OCI-LY1 (cell line): ENCODE data around the gene DAAM1.

Experiments
- H2AFZ ChIP-seq: fragments of 200-600 bp; sonication (generic), shearing (Covaris generic); 2 replicates; pipeline ENCODE4 v1.6.0; 2014; ENCODE audit warnings: antibody characterized with exemption, mild to moderate bottlenecking, low read length
- H3F3A ChIP-seq: fragments of 200-600 bp; sonication (generic), shearing (Covaris generic); 2 replicates; pipeline ENCODE4 v1.6.0; 2014; ENCODE audit warnings: mild to moderate bottlenecking, antibody characterized with exemption, low read length, moderate library complexity; ENCODE audit not compliant: insufficient read depth
- H3K27ac ChIP-seq: fragments of 200-600 bp; sonication (generic); 2 replicates; pipeline ENCODE4 v1.5.1; 2014; ENCODE audit warnings: low read length, mixed run types, mild to moderate bottlenecking, low read depth; ENCODE audit not compliant: poor library complexity, severe bottlenecking
- H3K27me3 ChIP-seq: fragments of 200-600 bp; sonication (generic); 2 replicates; pipeline ENCODE4 v1.6.0; 2014; ENCODE audit warnings: antibody characterized with exemption, mild to moderate bottlenecking, low read length, moderate library complexity; ENCODE audit not compliant: insufficient read depth
- H3K36me3 ChIP-seq: fragments of 200-600 bp; sonication (generic); 2 replicates; pipeline ENCODE4 v1.6.1; 2014; ENCODE audit warnings: mild to moderate bottlenecking, antibody characterized with exemption, low read length, moderate library complexity, mixed read lengths; ENCODE audit not compliant: insufficient read depth
- H3K4me1 ChIP-seq: fragments of 200-600 bp; sonication (generic); 2 replicates; pipeline ENCODE4 v1.5.1; 2014; ENCODE audit warnings: mild to moderate bottlenecking, low read length, moderate library complexity; ENCODE audit not compliant: insufficient read depth, severe bottlenecking
- H3K4me2 ChIP-seq: fragments of 200-600 bp; sonication (generic), shearing (Covaris generic); 2 replicates; pipeline ENCODE4 v1.6.1; 2014; ENCODE audit warnings: low read length
- H3K4me3 ChIP-seq: fragments of 200-600 bp; sonication (generic); 2 replicates; pipeline ENCODE4 v1.5.1; 2014; ENCODE audit warnings: low read length, low read depth, mild to moderate bottlenecking, mixed read lengths; ENCODE audit not compliant: poor library complexity, severe bottlenecking
- H3K79me2 ChIP-seq: fragments of 200-600 bp; shearing (Covaris generic); 2 replicates; pipeline ENCODE4 v1.6.1; 2016; ENCODE audit warnings: mixed run types, low read length, mixed read lengths; ENCODE audit not compliant: insufficient read depth
- H3K9ac ChIP-seq: fragments of 200-600 bp; sonication (generic), shearing (Covaris generic); 2 replicates; pipeline ENCODE4 v1.6.1; 2014; ENCODE audit warnings: mild to moderate bottlenecking, low read length, mixed read lengths
- H3K9me2 ChIP-seq: fragments of 200-600 bp; sonication (generic), shearing (Covaris generic); 2 replicates; pipeline ENCODE4 v1.6.1; 2014; ENCODE audit warnings: low read depth, mild to moderate bottlenecking, low read length, mixed read lengths
- H3K9me3 ChIP-seq: fragments of 200-600 bp; shearing (Covaris generic); 2 replicates; pipeline ENCODE4 v1.6.1; 2014; ENCODE audit warnings: low read length, mixed read lengths
- H4K20me1 ChIP-seq: fragments of 200-600 bp; sonication (generic), shearing (Covaris generic); 2 replicates; pipeline ENCODE4 v1.6.0; 2016; ENCODE audit warnings: mild to moderate bottlenecking, low read length; ENCODE audit not compliant: insufficient read depth
- EZH2 ChIP-seq: fragments of 200-600 bp; sonication (generic), shearing (Covaris generic); IDR thresholded peaks from 2 replicates; pipeline ENCODE4 v1.8.0; 2017; ENCODE audit warnings: borderline replicate concordance, mixed run types, mild to moderate bottlenecking, antibody characterized with exemption, low read length, moderate library complexity, mixed read lengths
- TF ChIP-seq, protein P1 (sequence below): fragments of 200-600 bp; sonication (generic), shearing (Covaris generic); IDR thresholded peaks from 2 replicates; pipeline ENCODE4 v1.5.1; 2017; ENCODE audit warnings: mild to moderate bottlenecking, antibody characterized with exemption, low read length, moderate library complexity, mixed read lengths

DAAM1 gene

DNA sequence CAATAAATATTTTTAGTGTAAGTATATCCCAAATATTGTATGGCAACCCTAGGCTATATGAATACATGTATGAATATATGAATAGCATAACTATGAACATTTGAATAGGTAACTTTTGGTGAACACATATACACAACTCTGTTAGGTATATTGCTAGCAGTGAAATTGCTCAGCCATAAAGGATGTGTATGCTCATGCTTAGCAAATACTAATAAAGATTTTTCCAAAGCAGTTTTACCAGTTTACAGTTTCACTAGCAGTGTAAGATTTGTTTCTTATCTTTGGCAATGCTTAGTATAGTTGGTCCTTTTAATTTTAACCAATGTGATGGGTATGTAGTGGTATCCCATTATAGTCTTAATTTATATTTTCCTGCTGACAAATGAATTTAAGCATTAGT, 5.3 kb upstream of the DAAM1 start:
- H4K20me1 ChIP-seq: no peaks in the 10 kb centered on the region
- H3K27me3 ChIP-seq: no peaks in the 10 kb centered on the region
- no peak overlapping the region for H2AFZ ChIP-seq
- no peak overlapping the region for H3K27ac ChIP-seq
- no peaks in the 10 kb centered on the region for H3F3A ChIP-seq
- no peak overlapping the region for H3K9ac ChIP-seq
- H3K4me2 ChIP-seq: no peak overlapping the region
- H3K79me2 ChIP-seq: no peaks in the 10 kb centered on the region
- H3K4me3 ChIP-seq: no peak overlapping the region
- TF ChIP-seq, protein P1, sequence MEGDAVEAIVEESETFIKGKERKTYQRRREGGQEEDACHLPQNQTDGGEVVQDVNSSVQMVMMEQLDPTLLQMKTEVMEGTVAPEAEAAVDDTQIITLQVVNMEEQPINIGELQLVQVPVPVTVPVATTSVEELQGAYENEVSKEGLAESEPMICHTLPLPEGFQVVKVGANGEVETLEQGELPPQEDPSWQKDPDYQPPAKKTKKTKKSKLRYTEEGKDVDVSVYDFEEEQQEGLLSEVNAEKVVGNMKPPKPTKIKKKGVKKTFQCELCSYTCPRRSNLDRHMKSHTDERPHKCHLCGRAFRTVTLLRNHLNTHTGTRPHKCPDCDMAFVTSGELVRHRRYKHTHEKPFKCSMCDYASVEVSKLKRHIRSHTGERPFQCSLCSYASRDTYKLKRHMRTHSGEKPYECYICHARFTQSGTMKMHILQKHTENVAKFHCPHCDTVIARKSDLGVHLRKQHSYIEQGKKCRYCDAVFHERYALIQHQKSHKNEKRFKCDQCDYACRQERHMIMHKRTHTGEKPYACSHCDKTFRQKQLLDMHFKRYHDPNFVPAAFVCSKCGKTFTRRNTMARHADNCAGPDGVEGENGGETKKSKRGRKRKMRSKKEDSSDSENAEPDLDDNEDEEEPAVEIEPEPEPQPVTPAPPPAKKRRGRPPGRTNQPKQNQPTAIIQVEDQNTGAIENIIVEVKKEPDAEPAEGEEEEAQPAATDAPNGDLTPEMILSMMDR: no peak
- no peak for TF ChIP-seq EZH2
- no peaks in the 10 kb centered on the region for H3K9me2 ChIP-seq
- no peaks in the 10 kb centered on the region for H3K36me3 ChIP-seq
- no peaks in the 10 kb centered on the region for H3K9me3 ChIP-seq
- H3K4me1 ChIP-seq: peaks cover 34% of the 10 kb centered on the region

DNA sequence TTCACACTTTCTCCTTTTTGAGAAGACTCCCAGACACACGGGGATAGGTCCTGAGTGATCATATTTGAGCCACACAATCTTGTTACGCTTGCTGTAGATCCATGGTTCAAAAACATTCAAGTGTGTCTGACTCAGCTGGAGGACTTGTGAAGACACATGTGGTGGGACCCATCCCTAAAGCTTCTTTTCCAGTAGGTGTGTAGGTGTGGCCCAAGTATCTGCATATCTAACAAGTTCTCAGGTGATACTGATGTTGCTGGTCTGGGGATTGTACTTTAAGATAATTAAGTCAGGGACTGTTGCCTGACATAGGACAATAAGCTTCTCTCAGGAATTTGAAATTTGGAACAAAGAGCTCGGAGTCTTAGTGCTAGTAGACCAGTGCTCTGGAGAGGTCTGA, 4.1 kb upstream of the DAAM1 start:
- Histone ChIP-seq H3K9ac (no peak overlapping the region), H3F3A (no peaks in the 10 kb centered on the region), H3K27me3 (no peaks in the 10 kb centered on the region), H3K79me2 (no peaks in the 10 kb centered on the region; the same call in 1 of the 2 replicates), H3K9me2 (no peaks in the 10 kb centered on the region), H3K27ac (no peak overlapping the region), H3K9me3 (no peaks in the 10 kb centered on the region), H3K4me1 (peaks cover 34% of the 10 kb centered on the region), H4K20me1 (no peaks in the 10 kb centered on the region), H3K4me2 (no peak overlapping the region), H3K36me3 (no peaks in the 10 kb centered on the region), H2AFZ (no peak overlapping the region), H3K4me3 (no peak overlapping the region)
- TF ChIP-seq EZH2: no peak
- TF ChIP-seq, protein P1: no peak

DNA sequence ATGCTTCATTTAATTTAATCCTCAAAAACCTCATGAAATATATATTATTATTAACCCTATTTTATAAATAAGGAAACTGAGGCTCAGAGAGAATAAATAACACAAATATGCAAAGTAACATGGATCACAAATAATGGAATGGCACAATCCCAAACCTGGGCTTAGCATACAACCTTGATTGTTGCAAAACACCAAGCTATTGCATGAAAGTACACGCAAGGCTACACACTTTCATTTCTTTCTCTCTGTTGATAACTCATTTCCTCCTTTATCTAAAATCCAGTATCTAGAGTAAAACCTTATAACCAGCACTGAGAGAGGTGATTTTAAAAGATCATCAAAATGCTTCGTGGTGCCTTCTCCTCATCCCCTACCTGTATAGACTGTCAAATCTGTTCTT, 2.8 kb upstream of the DAAM1 start:
- H2AFZ ChIP-seq: peak overlapping the region; percentile 30; the same call in 1 of the 2 replicates
- H4K20me1 ChIP-seq: no peaks in the 10 kb centered on the region
- TF ChIP-seq EZH2: no peak
- TF ChIP-seq, protein P1: no peak
- H3K27ac ChIP-seq: peak overlapping the region; percentile 24
- no peak overlapping the region; the same call in 1 of the 2 replicates for H3K9ac ChIP-seq
- peaks cover 10% of the 10 kb centered on the region for H3K79me2 ChIP-seq
- H3K4me1 ChIP-seq: peaks cover 40% of the 10 kb centered on the region
- no peaks in the 10 kb centered on the region for H3K36me3 ChIP-seq
- 0 out of 2 replicates have a peak overlapping the region, but pooled peaks have one; percentile 4 for H3K4me2 ChIP-seq
- H3K4me3 ChIP-seq: no peak overlapping the region
- no peaks in the 10 kb centered on the region for H3K9me2 ChIP-seq
- H3K27me3 ChIP-seq: no peaks in the 10 kb centered on the region
- no peaks in the 10 kb centered on the region for H3K9me3 ChIP-seq
- no peaks in the 10 kb centered on the region for H3F3A ChIP-seq
